ENCODE measurements around the gene DUSP23.

DNA sequence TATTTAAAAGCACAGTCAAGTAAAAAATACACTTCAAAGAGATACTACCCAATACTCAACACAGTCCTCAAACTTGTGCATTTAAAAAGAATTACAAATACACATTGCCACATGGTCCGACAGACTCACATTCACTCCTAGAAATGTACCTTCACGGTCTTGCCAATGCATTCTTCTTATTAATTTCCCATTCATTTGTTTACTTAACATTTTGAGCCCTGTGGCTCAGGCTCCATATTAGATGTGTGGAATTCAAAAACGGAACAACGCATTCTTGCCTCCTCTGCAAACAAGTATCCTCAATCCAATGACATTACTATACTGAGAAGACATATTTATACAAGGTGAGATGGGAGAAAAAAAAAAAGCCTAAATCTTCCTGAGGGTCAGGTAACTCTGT is 2.5 kb upstream of the DUSP23 start:
- TF ChIP-seq EP300 (conservative IDR thresholded peaks at IDR 0.05; ENCODE audit: poor library complexity, severe bottlenecking) (no peak), EZH2 (IDR thresholded peaks at IDR 0.05; ENCODE audit: borderline replicate concordance, insufficient read depth, low read length, poor library complexity, severe bottlenecking) (no peak), POLR2AphosphoS5 (IDR thresholded peaks at IDR 0.05) (no peak), RAD21 (conservative IDR thresholded peaks at IDR 0.05) (no peak), SMC3 (conservative IDR thresholded peaks at IDR 0.05; ENCODE audit: poor library complexity) (no peak), TAF1 (IDR thresholded peaks at IDR 0.05; ENCODE audit: low read depth) (no peak), MXI1 (conservative IDR thresholded peaks at IDR 0.05; ENCODE audit: poor library complexity, severe bottlenecking) (no peak)
- TF ChIP-seq, protein P1, sequence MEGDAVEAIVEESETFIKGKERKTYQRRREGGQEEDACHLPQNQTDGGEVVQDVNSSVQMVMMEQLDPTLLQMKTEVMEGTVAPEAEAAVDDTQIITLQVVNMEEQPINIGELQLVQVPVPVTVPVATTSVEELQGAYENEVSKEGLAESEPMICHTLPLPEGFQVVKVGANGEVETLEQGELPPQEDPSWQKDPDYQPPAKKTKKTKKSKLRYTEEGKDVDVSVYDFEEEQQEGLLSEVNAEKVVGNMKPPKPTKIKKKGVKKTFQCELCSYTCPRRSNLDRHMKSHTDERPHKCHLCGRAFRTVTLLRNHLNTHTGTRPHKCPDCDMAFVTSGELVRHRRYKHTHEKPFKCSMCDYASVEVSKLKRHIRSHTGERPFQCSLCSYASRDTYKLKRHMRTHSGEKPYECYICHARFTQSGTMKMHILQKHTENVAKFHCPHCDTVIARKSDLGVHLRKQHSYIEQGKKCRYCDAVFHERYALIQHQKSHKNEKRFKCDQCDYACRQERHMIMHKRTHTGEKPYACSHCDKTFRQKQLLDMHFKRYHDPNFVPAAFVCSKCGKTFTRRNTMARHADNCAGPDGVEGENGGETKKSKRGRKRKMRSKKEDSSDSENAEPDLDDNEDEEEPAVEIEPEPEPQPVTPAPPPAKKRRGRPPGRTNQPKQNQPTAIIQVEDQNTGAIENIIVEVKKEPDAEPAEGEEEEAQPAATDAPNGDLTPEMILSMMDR (IDR thresholded peaks at IDR 0.05; ENCODE audit: poor library complexity, severe bottlenecking) = no peak
- TF ChIP-seq, protein P2, sequence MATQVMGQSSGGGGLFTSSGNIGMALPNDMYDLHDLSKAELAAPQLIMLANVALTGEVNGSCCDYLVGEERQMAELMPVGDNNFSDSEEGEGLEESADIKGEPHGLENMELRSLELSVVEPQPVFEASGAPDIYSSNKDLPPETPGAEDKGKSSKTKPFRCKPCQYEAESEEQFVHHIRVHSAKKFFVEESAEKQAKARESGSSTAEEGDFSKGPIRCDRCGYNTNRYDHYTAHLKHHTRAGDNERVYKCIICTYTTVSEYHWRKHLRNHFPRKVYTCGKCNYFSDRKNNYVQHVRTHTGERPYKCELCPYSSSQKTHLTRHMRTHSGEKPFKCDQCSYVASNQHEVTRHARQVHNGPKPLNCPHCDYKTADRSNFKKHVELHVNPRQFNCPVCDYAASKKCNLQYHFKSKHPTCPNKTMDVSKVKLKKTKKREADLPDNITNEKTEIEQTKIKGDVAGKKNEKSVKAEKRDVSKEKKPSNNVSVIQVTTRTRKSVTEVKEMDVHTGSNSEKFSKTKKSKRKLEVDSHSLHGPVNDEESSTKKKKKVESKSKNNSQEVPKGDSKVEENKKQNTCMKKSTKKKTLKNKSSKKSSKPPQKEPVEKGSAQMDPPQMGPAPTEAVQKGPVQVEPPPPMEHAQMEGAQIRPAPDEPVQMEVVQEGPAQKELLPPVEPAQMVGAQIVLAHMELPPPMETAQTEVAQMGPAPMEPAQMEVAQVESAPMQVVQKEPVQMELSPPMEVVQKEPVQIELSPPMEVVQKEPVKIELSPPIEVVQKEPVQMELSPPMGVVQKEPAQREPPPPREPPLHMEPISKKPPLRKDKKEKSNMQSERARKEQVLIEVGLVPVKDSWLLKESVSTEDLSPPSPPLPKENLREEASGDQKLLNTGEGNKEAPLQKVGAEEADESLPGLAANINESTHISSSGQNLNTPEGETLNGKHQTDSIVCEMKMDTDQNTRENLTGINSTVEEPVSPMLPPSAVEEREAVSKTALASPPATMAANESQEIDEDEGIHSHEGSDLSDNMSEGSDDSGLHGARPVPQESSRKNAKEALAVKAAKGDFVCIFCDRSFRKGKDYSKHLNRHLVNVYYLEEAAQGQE (IDR thresholded peaks at IDR 0.05; ENCODE audit: borderline replicate concordance) = no peak

Measured in neural cell (in vitro differentiated cells).